Suprapubic skin (tissue), 4 donors: Measurements from ENCODE around the gene PGLYRP4.

Source experiments
- POLR2A ChIP-seq, 2 donors: fragments of 450-650 bp; IDR thresholded peaks; one replicate each; pipeline ENCODE4 v1.6.1; 2017; ENCODE audit warnings: antibody characterized with exemption in 2 of 2, mild to moderate bottlenecking in 2 of 2, moderate library complexity in 2 of 2
- POLR2AphosphoS5 ChIP-seq, 3 donors: sonication (generic); formaldehyde crosslinking; IDR thresholded peaks; one replicate each; pipeline ENCODE4 v1.6.1; 2017; ENCODE audit warnings: antibody characterized with exemption in 3 of 3
- TF ChIP-seq, protein P1 (sequence below), 2 donors: fragments of 200-600 bp in 1 of 2; fragments of 450-650 bp in 1 of 2; sonication (generic) in 1 of 2; IDR thresholded peaks; one replicate each; pipeline ENCODE4 v1.5.1; 2016 to 2019; ENCODE audit warnings: antibody characterized with exemption in 2 of 2, mild to moderate bottlenecking in 1 of 2, moderate library complexity in 1 of 2

DNA sequence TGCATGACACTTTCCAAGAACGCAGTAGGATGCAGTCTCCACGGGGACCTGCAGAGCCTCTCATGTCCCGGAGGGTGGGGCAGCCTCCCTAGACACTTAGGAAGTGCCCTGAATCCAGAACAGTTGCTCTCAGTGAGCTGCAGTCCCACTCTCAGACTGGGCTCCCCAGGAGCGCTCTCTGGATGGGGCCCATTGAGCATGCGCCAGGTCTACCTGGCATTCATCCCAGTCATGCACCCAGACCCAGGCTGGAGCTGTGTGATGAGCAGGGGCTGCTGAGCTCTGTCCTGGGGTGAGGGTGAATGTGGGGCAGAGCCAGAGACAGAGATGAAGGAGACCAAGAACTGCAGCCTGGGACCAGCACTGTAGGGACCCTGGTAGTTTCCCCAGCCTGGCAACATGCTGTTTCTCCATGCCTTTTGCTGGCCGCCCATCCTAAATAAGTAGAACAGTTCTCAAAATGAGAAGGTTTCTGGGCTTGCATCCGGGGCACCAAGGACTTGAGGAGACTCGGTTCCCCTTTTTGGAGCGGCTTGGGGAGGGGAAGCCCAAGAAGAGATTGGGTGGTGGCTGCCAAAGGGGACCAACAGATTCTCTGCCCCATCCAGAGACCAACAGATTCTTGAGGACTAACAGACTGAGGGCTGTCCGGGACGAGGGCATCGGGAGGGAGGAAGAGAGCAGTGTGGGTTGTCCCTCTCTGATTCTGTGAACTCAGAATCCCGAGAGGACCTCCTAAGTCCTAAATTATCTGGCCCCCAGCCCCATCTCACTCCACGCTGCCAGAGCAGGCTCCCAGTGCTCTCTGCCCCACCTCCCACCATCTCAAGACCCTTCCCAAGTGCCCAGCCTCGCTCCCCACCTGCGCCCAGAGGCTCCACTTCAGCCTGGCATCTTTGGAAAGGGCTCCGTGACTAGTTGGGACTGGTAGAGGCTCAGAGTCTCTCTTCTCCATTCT lies 1.0 kb upstream of the PGLYRP4 start:
- TF ChIP-seq, protein P1, sequence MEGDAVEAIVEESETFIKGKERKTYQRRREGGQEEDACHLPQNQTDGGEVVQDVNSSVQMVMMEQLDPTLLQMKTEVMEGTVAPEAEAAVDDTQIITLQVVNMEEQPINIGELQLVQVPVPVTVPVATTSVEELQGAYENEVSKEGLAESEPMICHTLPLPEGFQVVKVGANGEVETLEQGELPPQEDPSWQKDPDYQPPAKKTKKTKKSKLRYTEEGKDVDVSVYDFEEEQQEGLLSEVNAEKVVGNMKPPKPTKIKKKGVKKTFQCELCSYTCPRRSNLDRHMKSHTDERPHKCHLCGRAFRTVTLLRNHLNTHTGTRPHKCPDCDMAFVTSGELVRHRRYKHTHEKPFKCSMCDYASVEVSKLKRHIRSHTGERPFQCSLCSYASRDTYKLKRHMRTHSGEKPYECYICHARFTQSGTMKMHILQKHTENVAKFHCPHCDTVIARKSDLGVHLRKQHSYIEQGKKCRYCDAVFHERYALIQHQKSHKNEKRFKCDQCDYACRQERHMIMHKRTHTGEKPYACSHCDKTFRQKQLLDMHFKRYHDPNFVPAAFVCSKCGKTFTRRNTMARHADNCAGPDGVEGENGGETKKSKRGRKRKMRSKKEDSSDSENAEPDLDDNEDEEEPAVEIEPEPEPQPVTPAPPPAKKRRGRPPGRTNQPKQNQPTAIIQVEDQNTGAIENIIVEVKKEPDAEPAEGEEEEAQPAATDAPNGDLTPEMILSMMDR (IDR thresholded peaks at IDR 0.05), result no peak
- no peak for TF ChIP-seq POLR2AphosphoS5 (IDR thresholded peaks at IDR 0.05)
- TF ChIP-seq POLR2A (IDR thresholded peaks at IDR 0.05), result no peak
